VCaP (cell line): ENCODE measurements around the gene PTPA.
A peak's percentile ranks its signal among the peaks of the same experiment; 100 is the strongest.

Source experiments
- H3K27ac ChIP-seq: fragments of 450-650 bp; 2 replicates; pipeline ENCODE4 v1.5.1; 2017
- TF ChIP-seq, protein P1 (sequence below): fragments of 450-650 bp; conservative IDR thresholded peaks from 2 replicates; pipeline ENCODE4 v1.5.1; 2017; ENCODE audit warnings: mild to moderate bottlenecking, moderate library complexity

PTPA gene

DNA sequence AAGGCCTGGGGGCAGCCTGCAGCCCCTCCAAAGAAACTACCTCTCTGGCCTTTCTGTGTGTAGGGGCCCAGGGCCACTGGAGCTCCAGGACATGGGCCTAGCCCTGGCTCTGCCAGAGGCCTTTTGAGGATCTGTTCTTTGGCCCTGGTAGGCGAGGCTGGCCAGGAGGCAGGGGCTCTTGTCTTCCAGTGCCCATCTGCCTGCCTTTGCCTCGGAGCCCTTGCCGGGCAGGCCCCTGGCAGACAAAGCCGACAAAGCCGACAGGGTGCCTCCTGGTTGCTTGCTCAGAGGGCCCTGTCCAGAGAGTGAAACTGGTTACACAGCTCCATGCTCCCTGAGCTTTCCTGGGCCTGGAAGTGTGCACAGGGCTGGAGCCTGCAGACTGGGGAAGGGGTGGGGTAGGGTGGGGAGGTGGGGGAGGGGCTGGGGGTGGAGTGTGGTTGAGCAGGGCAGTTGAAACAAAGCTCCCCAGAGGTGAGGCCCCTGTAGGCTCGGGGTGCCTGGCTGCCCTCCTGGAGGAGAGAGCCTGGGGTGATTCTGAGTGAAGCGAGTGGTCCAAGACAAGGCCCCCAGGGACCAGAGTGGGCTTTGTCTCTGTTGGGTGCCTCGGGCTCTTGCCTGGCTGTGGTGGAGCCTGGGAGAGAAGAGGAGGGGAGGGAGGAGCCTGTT, 29.3 kb downstream of the PTPA start:
- peak overlapping the region; percentile 81 for H3K27ac ChIP-seq
- TF ChIP-seq, protein P1, sequence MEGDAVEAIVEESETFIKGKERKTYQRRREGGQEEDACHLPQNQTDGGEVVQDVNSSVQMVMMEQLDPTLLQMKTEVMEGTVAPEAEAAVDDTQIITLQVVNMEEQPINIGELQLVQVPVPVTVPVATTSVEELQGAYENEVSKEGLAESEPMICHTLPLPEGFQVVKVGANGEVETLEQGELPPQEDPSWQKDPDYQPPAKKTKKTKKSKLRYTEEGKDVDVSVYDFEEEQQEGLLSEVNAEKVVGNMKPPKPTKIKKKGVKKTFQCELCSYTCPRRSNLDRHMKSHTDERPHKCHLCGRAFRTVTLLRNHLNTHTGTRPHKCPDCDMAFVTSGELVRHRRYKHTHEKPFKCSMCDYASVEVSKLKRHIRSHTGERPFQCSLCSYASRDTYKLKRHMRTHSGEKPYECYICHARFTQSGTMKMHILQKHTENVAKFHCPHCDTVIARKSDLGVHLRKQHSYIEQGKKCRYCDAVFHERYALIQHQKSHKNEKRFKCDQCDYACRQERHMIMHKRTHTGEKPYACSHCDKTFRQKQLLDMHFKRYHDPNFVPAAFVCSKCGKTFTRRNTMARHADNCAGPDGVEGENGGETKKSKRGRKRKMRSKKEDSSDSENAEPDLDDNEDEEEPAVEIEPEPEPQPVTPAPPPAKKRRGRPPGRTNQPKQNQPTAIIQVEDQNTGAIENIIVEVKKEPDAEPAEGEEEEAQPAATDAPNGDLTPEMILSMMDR, result no peak

GRCh38 chr9:129141066-129142041, 30.1 kb downstream of the PTPA start:
- TF ChIP-seq, protein P1, result no peak
- H3K27ac ChIP-seq, result peak overlapping the region; percentile 81

- H3K27ac ChIP-seq, result peak overlapping the region; percentile 81; the same call in 1 of the 2 replicates
- TF ChIP-seq, protein P1, result no peak
Measured at GRCh38 chr9:129142138-129142935, 31.1 kb downstream of the PTPA start.

DNA sequence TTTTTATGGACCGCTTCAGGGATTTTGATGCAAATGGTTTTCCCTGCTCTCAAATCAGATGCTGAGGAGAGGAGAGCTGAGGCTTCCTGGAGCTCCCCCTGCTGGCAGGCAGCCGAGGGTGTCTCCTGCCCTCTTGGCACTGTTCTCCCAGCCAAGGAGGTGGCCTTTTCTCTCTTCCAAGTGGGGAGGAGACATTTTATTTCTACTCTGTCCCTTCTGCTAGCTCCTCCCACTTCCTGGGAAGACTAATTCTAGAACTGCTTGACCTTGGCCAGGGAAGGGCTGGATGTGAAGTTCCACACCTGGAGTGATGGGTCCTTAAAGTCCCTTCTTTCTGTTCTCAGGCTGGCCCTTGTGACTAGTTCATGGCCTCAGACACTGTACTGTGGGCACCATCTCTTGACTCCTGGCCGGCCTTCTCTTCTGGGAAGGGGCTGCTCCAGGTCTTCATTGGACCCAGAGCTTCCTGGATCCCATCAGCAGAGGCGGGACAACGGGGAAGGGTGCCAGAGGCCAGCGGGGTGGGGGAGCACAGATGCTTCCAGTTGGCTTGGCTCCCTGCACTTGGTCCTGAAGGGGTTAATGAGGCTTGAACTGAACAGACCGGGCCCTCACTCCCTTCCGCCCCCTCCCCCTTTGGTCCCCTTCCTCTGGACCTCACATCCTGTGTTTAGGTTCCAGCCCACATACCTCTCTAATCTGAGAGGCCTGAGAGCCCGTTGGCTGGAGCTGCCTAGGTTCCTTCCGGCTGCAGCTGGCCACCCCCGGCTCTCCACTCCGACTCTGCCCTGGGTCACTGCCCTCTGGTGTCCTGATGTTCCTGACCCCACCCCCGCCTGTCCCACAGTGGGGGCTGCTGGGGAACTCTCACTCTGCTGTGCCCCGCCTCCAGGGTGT, 32.1 kb downstream of the PTPA start:
- H3K27ac ChIP-seq, result peak overlapping the region; percentile 14; the same call in 1 of the 2 replicates
- TF ChIP-seq, protein P1, result peak; percentile 98

GRCh38 chr9:129145316-129145715, 34.1 kb downstream of the PTPA start:
- TF ChIP-seq, protein P1, result no peak
- H3K27ac ChIP-seq, result no peak overlapping the region

DNA sequence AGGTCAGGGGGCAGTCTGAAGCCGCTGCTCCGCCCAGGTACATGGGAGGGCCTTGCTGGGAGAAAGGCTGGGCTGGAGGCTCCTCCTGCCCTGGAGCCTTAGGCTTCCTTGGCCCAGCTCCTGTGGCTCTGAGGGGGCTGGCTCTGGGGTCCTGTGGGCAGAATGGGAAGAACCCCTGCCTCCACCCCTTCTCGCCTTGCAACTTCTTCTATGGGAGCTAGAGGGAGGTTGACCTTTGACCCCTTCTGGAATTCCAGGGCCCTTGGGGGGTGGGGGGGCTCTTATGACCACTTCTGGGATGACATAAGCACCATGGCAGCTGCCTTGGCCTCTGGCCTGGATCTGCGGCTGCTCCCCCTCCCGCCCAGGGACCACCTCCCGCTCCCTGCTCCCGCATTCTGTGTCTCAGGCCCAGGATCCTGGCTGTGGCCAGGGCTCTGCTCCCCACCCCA, 34.7 kb downstream of the PTPA start:
- no peak overlapping the region for H3K27ac ChIP-seq
- TF ChIP-seq, protein P1, result no peak
